OCI-LY7 (cell line): ENCODE data around the gene ZNF212. TPM values are rescaled to one million over a fixed set of nuclear protein-coding genes. Genes with fewer than 3 reads are reported as not detected.

Source experiments
- BruUV-seq: library from RNA; stranded (reverse); fragments of 400-500 nt; replicated peaks from 2 replicates; lab custom pipeline; 2021; lab: Mats Ljungman, UMichigan
- CTCF ChIA-PET: fragments of 300-600 bp; sonication (Branson Sonifier 250); formaldehyde crosslinking; loops from one replicate; lab custom pipeline; 2022; ENCODE audit warnings: antibody characterized with exemption; ENCODE audit not compliant: unreplicated experiment; lab: Charles Lee
- POLR2A ChIA-PET: fragments of 300-600 bp; sonication (Branson Sonifier 250); formaldehyde crosslinking; loops from one replicate; lab custom pipeline; 2022; ENCODE audit warnings: antibody characterized with exemption; lab: Charles Lee
- DNase-seq: peaks from one replicate; pipeline ENCODE4 v3.0.0-alpha.2; 2015; ENCODE audit warnings: low spot score
- H2AFZ ChIP-seq: fragments of 200-600 bp; sonication (generic), shearing (Covaris generic); 2 replicates; pipeline ENCODE4 v1.6.1; 2014; ENCODE audit warnings: mild to moderate bottlenecking, antibody characterized with exemption, low read length, moderate library complexity
- H3K27ac ChIP-seq: fragments of 200-600 bp; sonication (generic); 2 replicates; pipeline ENCODE4 v1.5.1; 2014; ENCODE audit warnings: mixed run types, low read depth, mild to moderate bottlenecking, moderate library complexity, low read length, inconsistent platforms; ENCODE audit not compliant: poor library complexity, severe bottlenecking
- H3K36me3 ChIP-seq: fragments of 200-600 bp; sonication (generic); 2 replicates; pipeline ENCODE4 v1.6.1; 2014; ENCODE audit warnings: mild to moderate bottlenecking, antibody characterized with exemption, low read length, moderate library complexity, mixed read lengths; ENCODE audit not compliant: insufficient read depth
- H3K4me1 ChIP-seq: fragments of 200-600 bp; sonication (generic); 2 replicates; pipeline ENCODE4 v1.5.1; 2014; ENCODE audit warnings: mild to moderate bottlenecking, low read length; ENCODE audit not compliant: insufficient read depth, poor library complexity, severe bottlenecking
- H3K4me2 ChIP-seq: fragments of 200-600 bp; sonication (generic); 2 replicates; pipeline ENCODE4 v1.6.1; 2014; ENCODE audit warnings: mild to moderate bottlenecking, low read length
- H3K4me3 ChIP-seq: fragments of 200-600 bp; sonication (generic); 2 replicates; pipeline ENCODE4 v1.5.1; 2014; ENCODE audit warnings: mild to moderate bottlenecking, low read depth, low read length; ENCODE audit not compliant: poor library complexity, severe bottlenecking
- H3K79me2 ChIP-seq: fragments of 200-600 bp; sonication (generic); 2 replicates; pipeline ENCODE4 v1.6.1; 2016; ENCODE audit warnings: low read depth, mild to moderate bottlenecking, low read length, moderate library complexity, mixed read lengths; ENCODE audit not compliant: insufficient read depth
- H3K9me2 ChIP-seq: fragments of 200-600 bp; sonication (generic); 2 replicates; pipeline ENCODE4 v1.6.1; 2016; ENCODE audit warnings: mild to moderate bottlenecking, low read length, mixed read lengths; ENCODE audit not compliant: insufficient read depth
- H3K9me3 ChIP-seq: fragments of 200-600 bp; sonication (generic); 2 replicates; pipeline ENCODE4 v1.6.1; 2014; ENCODE audit warnings: mild to moderate bottlenecking, mixed run types, low read length, mixed read lengths
- H4K20me1 ChIP-seq: fragments of 200-600 bp; sonication (generic); 2 replicates; pipeline ENCODE4 v1.6.1; 2014; ENCODE audit warnings: mild to moderate bottlenecking, antibody characterized with exemption, low read length, moderate library complexity, mixed read lengths; ENCODE audit not compliant: insufficient read depth
- CTCF ChIP-seq: fragments of 200-600 bp; sonication (generic); conservative IDR thresholded peaks from 2 replicates; pipeline ENCODE4 v1.5.1; 2014; ENCODE audit warnings: mild to moderate bottlenecking, antibody characterized with exemption, low read length, moderate library complexity, mixed read lengths
- EZH2phosphoT487 ChIP-seq: fragments of 200-600 bp; sonication (generic); IDR thresholded peaks from 2 replicates; pipeline ENCODE4 v1.6.1; 2018; ENCODE audit warnings: low read depth, borderline replicate concordance, mild to moderate bottlenecking, mixed run types, antibody characterized with exemption, low read length, moderate library complexity, mixed read lengths
- intact Hi-C: fragments of 100-400 bp; cut with micrococcal nuclease; formaldehyde crosslinking; loops from one replicate; pipeline ENCODE4 v1.10.0; 2022; ENCODE audit not compliant: unreplicated experiment
- total RNA-seq, 2 experiments: library from RNA; depleted of rRNA in 1 of 2; stranded (reverse); fragments of >200 nt in 1 of 2; shearing (Covaris generic) in 1 of 2; gene quantifications; 2 replicates each; pipeline ENCODE4 v1.2.3, GENCODE V29; 2014 to 2022

Gene ZNF212
- total RNA-seq, 2 experiments from 2014 or later, result 11.6 to 12.7 TPM

- H3K4me3 ChIP-seq, result no peak overlapping the region
- H3K4me1 ChIP-seq, result peaks cover 16% of the 10 kb centered on the region
- H4K20me1 ChIP-seq, result no peaks in the 10 kb centered on the region
- H3K4me2 ChIP-seq, result no peak overlapping the region
- H3K9me3 ChIP-seq, result peaks cover 13% of the 10 kb centered on the region
- intact Hi-C loops, result no loop called here
- TF ChIP-seq EZH2phosphoT487, result no peak
- TF ChIP-seq CTCF, result no peak
- peaks cover 12% of the 10 kb centered on the region for H3K79me2 ChIP-seq
- ChIA-PET POLR2A (interaction anchor here (0.5 to 1.2 kb wide), 4 partner anchors 19 to 266 kb away, joined by 3 to 6 read pairs (median 3); no protein-coding TSS in a partner anchor), CTCF (no interaction called here)
- H2AFZ ChIP-seq, result no peak overlapping the region
- H3K27ac ChIP-seq, result no peak overlapping the region
- peaks cover 11% of the 10 kb centered on the region for H3K36me3 ChIP-seq
- DNase-seq, result no peak
- no TSS peak for BruUV-seq
- H3K9me2 ChIP-seq, result no peaks in the 10 kb centered on the region
These were observed 2.2 kb downstream of the ZNF212 start for GRCh38 chr7:149241696-149242095.

DNA sequence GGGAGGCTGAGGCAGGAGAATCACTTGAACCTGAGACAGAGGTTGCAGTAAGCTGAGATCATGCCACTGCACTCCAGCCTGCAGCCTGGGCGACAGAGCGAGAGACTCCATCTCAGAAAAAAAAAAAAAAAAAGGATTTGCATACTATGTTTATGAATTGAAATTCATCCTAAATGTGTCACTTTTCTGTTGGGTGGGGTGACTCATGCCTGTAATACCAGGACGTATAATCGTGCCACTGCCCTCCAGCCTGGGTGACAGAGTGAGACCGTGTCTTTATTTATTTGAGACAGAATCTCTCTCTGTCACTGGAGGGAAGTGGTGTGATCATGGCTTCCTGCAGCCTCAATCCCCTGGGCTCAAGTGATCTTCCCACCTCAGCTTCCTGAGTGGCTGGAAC, 5.8 kb downstream of the ZNF212 start:
- H3K36me3 ChIP-seq, result peaks cover 11% of the 10 kb centered on the region
- no peak for DNase-seq
- H3K4me2 ChIP-seq, result no peak overlapping the region
- no peak overlapping the region for H3K27ac ChIP-seq
- ChIA-PET POLR2A (interaction anchor here (0.7 kb wide), 1 partner anchor 159 kb away, joined by 4 read pairs; no protein-coding TSS in a partner anchor), CTCF (no interaction called here)
- TF ChIP-seq CTCF (no peak), EZH2phosphoT487 (no peak)
- H3K79me2 ChIP-seq, result peaks cover 12% of the 10 kb centered on the region
- no TSS peak for BruUV-seq
- H4K20me1 ChIP-seq, result 0 out of 2 replicates have a peak, but pooled peaks cover 10% of the 10 kb centered on the region
- peaks cover 7% of the 10 kb centered on the region for H3K4me1 ChIP-seq
- H3K9me2 ChIP-seq, result no peaks in the 10 kb centered on the region
- H3K4me3 ChIP-seq, result no peak overlapping the region
- peaks cover 13% of the 10 kb centered on the region for H3K9me3 ChIP-seq
- no peak overlapping the region for H2AFZ ChIP-seq
- intact Hi-C loops, result no loop called here

DNA sequence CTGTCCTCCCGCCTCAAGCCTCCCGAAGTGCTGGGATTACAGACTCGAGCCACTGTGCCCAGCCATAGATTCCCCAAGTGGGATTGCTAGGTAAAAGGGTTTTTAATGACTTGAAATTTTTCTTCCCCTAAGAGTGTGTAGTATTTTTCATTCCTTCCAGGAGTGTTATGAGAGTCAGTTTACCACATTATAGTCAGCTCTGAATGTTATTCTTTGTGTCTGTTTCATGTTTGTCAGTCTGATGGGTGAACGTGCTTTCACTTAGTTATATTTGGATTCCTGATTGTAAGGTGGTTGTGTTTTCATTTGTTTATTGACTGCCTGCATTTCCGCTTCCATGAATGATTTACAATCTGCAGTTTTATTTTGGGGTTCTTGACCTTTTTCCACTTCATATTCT, 6.3 kb downstream of the ZNF212 start:
- intact Hi-C loops, result no loop called here
- H4K20me1 ChIP-seq, result 0 out of 2 replicates have a peak, but pooled peaks cover 10% of the 10 kb centered on the region
- ChIA-PET POLR2A (interaction anchor here (0.7 kb wide), 1 partner anchor 9 kb away, joined by 4 read pairs; no protein-coding TSS in a partner anchor), CTCF (no interaction called here)
- no peak overlapping the region for H3K4me2 ChIP-seq
- H3K9me3 ChIP-seq, result peaks cover 13% of the 10 kb centered on the region
- H2AFZ ChIP-seq, result no peak overlapping the region
- H3K36me3 ChIP-seq, result peaks cover 16% of the 10 kb centered on the region
- no peak overlapping the region for H3K27ac ChIP-seq
- H3K79me2 ChIP-seq, result peaks cover 7% of the 10 kb centered on the region
- no TSS peak for BruUV-seq
- no peak overlapping the region for H3K4me3 ChIP-seq
- peaks cover 2% of the 10 kb centered on the region for H3K4me1 ChIP-seq
- H3K9me2 ChIP-seq, result no peaks in the 10 kb centered on the region
- TF ChIP-seq EZH2phosphoT487 (no peak), CTCF (no peak)
- no peak for DNase-seq
